Measurements from ENCODE around the gene AK5. TPM values are rescaled to one million over a fixed set of nuclear protein-coding genes. Genes with fewer than 3 reads are reported as not detected.

Gene AK5
- total and polyA plus RNA-seq, 2 of the 13 experiments (the other 11 are each of a cell fraction or from before 2014, with no cell fraction given) = not detected

- TF ChIP-seq PATZ1 (CRISPR knock-in tag; IDR thresholded peaks at IDR 0.05) (no peak), MYPOP (CRISPR knock-in tag; IDR thresholded peaks at IDR 0.05) (no peak), ZFX (CRISPR knock-in tag; IDR thresholded peaks at IDR 0.05; ENCODE audit: low read depth) (no peak), NCOA1 (CRISPR knock-in tag; IDR thresholded peaks at IDR 0.05) (no peak), ZNF720 (CRISPR knock-in tag; IDR thresholded peaks at IDR 0.05) (no peak), EEA1 (CRISPR knock-in tag; IDR thresholded peaks at IDR 0.05; ENCODE audit: borderline replicate concordance) (no peak), ZBTB46 (CRISPR knock-in tag; IDR thresholded peaks at IDR 0.05; ENCODE audit: borderline replicate concordance) (no peak), SYNCRIP (IDR thresholded peaks at IDR 0.05; ENCODE audit: insufficient read depth, low read depth, low read length) (no peak), NFE2L1 (CRISPR knock-in tag; IDR thresholded peaks at IDR 0.05; ENCODE audit: borderline replicate concordance) (no peak), ZFP36L1 (CRISPR knock-in tag; IDR thresholded peaks at IDR 0.05) (no peak), ZNF570 (CRISPR knock-in tag; IDR thresholded peaks at IDR 0.05; ENCODE audit: borderline replicate concordance) (no peak)
Measured at GRCh38 chr1:77463216-77463615, 181.4 kb downstream of the AK5 start (continued).
